Measurements from ENCODE around the gene PRLHR. TPM values are rescaled to one million over a fixed set of nuclear protein-coding genes. Genes with fewer than 3 reads are reported as not detected.

PRLHR gene
- total and polyA plus RNA-seq, 2 donors (not counting 1 experiment from before 2014, with no cell fraction given) = not detected

DNA sequence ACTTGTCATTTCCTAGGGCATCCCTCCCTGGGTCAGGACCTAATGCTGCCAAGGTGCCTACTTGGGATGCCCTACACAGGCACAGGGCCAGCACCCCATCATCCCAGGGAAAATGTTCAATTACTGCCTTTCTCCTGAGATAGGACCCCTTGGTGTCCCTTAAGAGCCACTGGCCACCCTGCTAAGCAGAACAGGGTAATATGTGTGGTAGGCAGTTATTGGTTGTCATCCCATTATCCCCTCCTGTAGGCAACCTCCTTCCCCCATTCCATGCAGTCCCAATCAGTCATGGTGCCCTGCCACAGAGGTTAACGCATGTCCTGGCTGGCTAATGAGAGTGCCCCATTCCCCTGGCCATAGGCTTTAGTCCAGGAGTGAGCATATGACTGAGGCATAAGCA, 53.2 kb downstream of the PRLHR start:
- TF ChIP-seq EZH2 (IDR thresholded peaks at IDR 0.05; ENCODE audit: low read length, missing control alignments) = no peak
- TF ChIP-seq, protein P1, sequence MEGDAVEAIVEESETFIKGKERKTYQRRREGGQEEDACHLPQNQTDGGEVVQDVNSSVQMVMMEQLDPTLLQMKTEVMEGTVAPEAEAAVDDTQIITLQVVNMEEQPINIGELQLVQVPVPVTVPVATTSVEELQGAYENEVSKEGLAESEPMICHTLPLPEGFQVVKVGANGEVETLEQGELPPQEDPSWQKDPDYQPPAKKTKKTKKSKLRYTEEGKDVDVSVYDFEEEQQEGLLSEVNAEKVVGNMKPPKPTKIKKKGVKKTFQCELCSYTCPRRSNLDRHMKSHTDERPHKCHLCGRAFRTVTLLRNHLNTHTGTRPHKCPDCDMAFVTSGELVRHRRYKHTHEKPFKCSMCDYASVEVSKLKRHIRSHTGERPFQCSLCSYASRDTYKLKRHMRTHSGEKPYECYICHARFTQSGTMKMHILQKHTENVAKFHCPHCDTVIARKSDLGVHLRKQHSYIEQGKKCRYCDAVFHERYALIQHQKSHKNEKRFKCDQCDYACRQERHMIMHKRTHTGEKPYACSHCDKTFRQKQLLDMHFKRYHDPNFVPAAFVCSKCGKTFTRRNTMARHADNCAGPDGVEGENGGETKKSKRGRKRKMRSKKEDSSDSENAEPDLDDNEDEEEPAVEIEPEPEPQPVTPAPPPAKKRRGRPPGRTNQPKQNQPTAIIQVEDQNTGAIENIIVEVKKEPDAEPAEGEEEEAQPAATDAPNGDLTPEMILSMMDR (conservative IDR thresholded peaks at IDR 0.05 in 1 of 2, IDR thresholded peaks at IDR 0.05 in 1 of 2; ENCODE audit: low read depth in 1 of 2, low read length in 2 of 2) = no peak
- Histone ChIP-seq H3K36me3 (ENCODE audit: control insufficient read depth, insufficient read depth, low read length) (no peaks in the 10 kb centered on the region), H3K9me3 (ENCODE audit: control insufficient read depth, insufficient read depth, low read depth, low read length) (no peaks in the 10 kb centered on the region), H4K20me1 (ENCODE audit: control insufficient read depth, extremely low read depth, insufficient read depth, low read length) (no peaks in the 10 kb centered on the region), H2AFZ (ENCODE audit: low read length) (no peak overlapping the region), H3K27ac (ENCODE audit: insufficient read depth, low read length) (no peak overlapping the region), H3K4me2 (ENCODE audit: extremely low read depth, insufficient read depth, low read length) (no peak overlapping the region), H3K4me3 (replicated peaks in 1 of 4; ENCODE audit: control extremely low read depth in 1 of 4, insufficient read depth in 1 of 4, low read depth in 3 of 4, low read length in 4 of 4) (no peak overlapping the region), H3K9ac (ENCODE audit: insufficient read depth, low read length) (no peak overlapping the region), H3K4me1 (ENCODE audit: control insufficient read depth, extremely low read depth, insufficient read depth, low read length) (no peaks in the 10 kb centered on the region), H3K79me2 (ENCODE audit: control insufficient read depth, insufficient read depth, low read length) (no peaks in the 10 kb centered on the region), H3K27me3 (ENCODE audit: control insufficient read depth, insufficient read depth, low read length) (no peaks in the 10 kb centered on the region)
- DNase-seq (ENCODE audit: low read depth in 2 of 2) = no peak

GRCh38 chr10:118541718-118542117, 53.7 kb downstream of the PRLHR start:
- TF ChIP-seq, protein P1 (conservative IDR thresholded peaks at IDR 0.05 in 1 of 2, IDR thresholded peaks at IDR 0.05 in 1 of 2; ENCODE audit: low read depth in 1 of 2, low read length in 2 of 2) = no peak
- no peak for TF ChIP-seq EZH2 (IDR thresholded peaks at IDR 0.05; ENCODE audit: low read length, missing control alignments)
- no peak overlapping the region for H3K9ac ChIP-seq (ENCODE audit: insufficient read depth, low read length)
- no peak overlapping the region for H3K4me2 ChIP-seq (ENCODE audit: extremely low read depth, insufficient read depth, low read length)
- no peaks in the 10 kb centered on the region for H3K36me3 ChIP-seq (ENCODE audit: control insufficient read depth, insufficient read depth, low read length)
- H3K27ac ChIP-seq (ENCODE audit: insufficient read depth, low read length) = no peak overlapping the region
- DNase-seq (ENCODE audit: low read depth in 2 of 2) = no peak
- H3K27me3 ChIP-seq (ENCODE audit: control insufficient read depth, insufficient read depth, low read length) = no peaks in the 10 kb centered on the region
- H2AFZ ChIP-seq (ENCODE audit: low read length) = no peak overlapping the region
- H3K4me1 ChIP-seq (ENCODE audit: control insufficient read depth, extremely low read depth, insufficient read depth, low read length) = no peaks in the 10 kb centered on the region
- H3K4me3 ChIP-seq (replicated peaks in 1 of 4; ENCODE audit: control extremely low read depth in 1 of 4, insufficient read depth in 1 of 4, low read depth in 3 of 4, low read length in 4 of 4) = no peak overlapping the region
- H3K79me2 ChIP-seq (ENCODE audit: control insufficient read depth, insufficient read depth, low read length) = no peaks in the 10 kb centered on the region
- H3K9me3 ChIP-seq (ENCODE audit: control insufficient read depth, insufficient read depth, low read depth, low read length) = no peaks in the 10 kb centered on the region
- H4K20me1 ChIP-seq (ENCODE audit: control insufficient read depth, extremely low read depth, insufficient read depth, low read length) = no peaks in the 10 kb centered on the region

Other genes with a start within 250 kb of the PRLHR start
- 21.3 and 25.3 TPM in 2 replicates for gene CACUL1, start 159.3 kb upstream of the PRLHR start, total RNA-seq
- 12.0 and 15.7 TPM in 2 replicates for gene CACUL1, start 159.3 kb upstream of the PRLHR start, polyA plus RNA-seq

Measured in fibroblast of lung (primary cell).